HEK293 (cell line): ENCODE results near the gene GNPTG.

Experiments used
- CTCF ChIA-PET: fragments of 350-600 bp; formaldehyde crosslinking; extraction: SDS; loops from one replicate; lab custom pipeline; 2021; ENCODE audit warnings: antibody characterized with exemption; lab: Yijun Ruan, JAX
- POLR2A ChIA-PET: fragments of 300-600 bp; formaldehyde crosslinking; extraction: SDS; loops from one replicate; lab custom pipeline; 2020; ENCODE audit warnings: antibody characterized with exemption, inconsistent platforms; lab: Yijun Ruan, JAX
- H3K27ac ChIP-seq: fragments of 200-500 bp; sonication (Bioruptor generic); 2 replicates; pipeline ENCODE4 v1.5.1; 2014; ENCODE audit warnings: low read depth, low read length, control low read depth, inconsistent platforms; ENCODE audit errors: extremely low read depth
- H3K36me3 ChIP-seq, 2 experiments: fragments of 200-500 bp in 1 of 2; sonication (Bioruptor generic) in 1 of 2; 1 replicate in 1 of 2; 2 replicates in 1 of 2; pipeline ENCODE4 v1.5.1; 2014 to 2017; ENCODE audit warnings: inconsistent platforms in 2 of 2, low read length in 2 of 2; ENCODE audit not compliant: control insufficient read depth in 2 of 2, insufficient read depth in 1 of 2
- H3K4me1 ChIP-seq: fragments of 200-500 bp; sonication (Bioruptor generic); 2 replicates; pipeline ENCODE4 v1.5.1; 2014; ENCODE audit warnings: mild to moderate bottlenecking, low read length, inconsistent platforms; ENCODE audit not compliant: control insufficient read depth, insufficient read depth
- H3K4me3 ChIP-seq: 2 replicates; pipeline ENCODE4 v1.5.1; 2011; ENCODE audit warnings: low read depth, mild to moderate bottlenecking, control low read depth, low read length, moderate library complexity
- H3K9me3 ChIP-seq: fragments of 200-500 bp; sonication (Bioruptor generic); 2 replicates; pipeline ENCODE4 v1.5.1; 2014; ENCODE audit warnings: low read depth, low read length, inconsistent platforms; ENCODE audit not compliant: control insufficient read depth, insufficient read depth
- BCL11B ChIP-seq: fragments of 450-650 bp; formaldehyde crosslinking; IDR thresholded peaks from 2 replicates; pipeline ENCODE4 v1.5.1; 2016; ENCODE audit warnings: low read depth, missing biosample characterization, missing genetic modification characterization
- ELK4 ChIP-seq: IDR thresholded peaks from 2 replicates; pipeline ENCODE4 v1.6.1; 2011; ENCODE audit warnings: mild to moderate bottlenecking, low read depth, low read length, borderline replicate concordance
- KLF10 ChIP-seq: fragments of 450-650 bp; IDR thresholded peaks from 2 replicates; pipeline ENCODE4 v1.5.1; 2018; ENCODE audit warnings: missing biosample characterization, mild to moderate bottlenecking, missing genetic modification characterization
- SCRT2 ChIP-seq: fragments of 450-650 bp; formaldehyde crosslinking; IDR thresholded peaks from 2 replicates; pipeline ENCODE4 v1.5.1; 2016; ENCODE audit warnings: missing biosample characterization, missing genetic modification characterization
- SETDB1 ChIP-seq: IDR thresholded peaks from one replicate; pipeline ENCODE4 v1.6.1; 2017; ENCODE audit warnings: mild to moderate bottlenecking, low read length, moderate library complexity, mixed read lengths; ENCODE audit not compliant: insufficient read length
- SP2 ChIP-seq: fragments of 450-650 bp; formaldehyde crosslinking; IDR thresholded peaks from 2 replicates; pipeline ENCODE4 v1.5.1; 2016; ENCODE audit warnings: missing biosample characterization, missing genetic modification characterization
- TCF7L2 ChIP-seq: IDR thresholded peaks from 2 replicates; pipeline ENCODE4 v1.6.1; 2011; ENCODE audit warnings: low read depth, mild to moderate bottlenecking, inconsistent platforms, low read length, moderate library complexity, borderline replicate concordance
- ZEB2 ChIP-seq: fragments of 450-650 bp; formaldehyde crosslinking; IDR thresholded peaks from 2 replicates; pipeline ENCODE4 v1.5.1; 2016; ENCODE audit warnings: missing biosample characterization, missing genetic modification characterization
- ZIC2 ChIP-seq: fragments of 450-650 bp; formaldehyde crosslinking; IDR thresholded peaks from 2 replicates; pipeline ENCODE4 v1.5.1; 2016; ENCODE audit warnings: missing biosample characterization, missing genetic modification characterization
- ZNF114 ChIP-seq: fragments of 450-650 bp; formaldehyde crosslinking; IDR thresholded peaks from 2 replicates; pipeline ENCODE4 v1.5.0; 2017; ENCODE audit warnings: missing biosample characterization, missing genetic modification characterization
- ZNF175 ChIP-seq: fragments of 450-650 bp; formaldehyde crosslinking; IDR thresholded peaks from 2 replicates; pipeline ENCODE4 v1.5.1; 2016; ENCODE audit warnings: missing biosample characterization, missing genetic modification characterization
- ZNF19 ChIP-seq: fragments of 450-650 bp; formaldehyde crosslinking; IDR thresholded peaks from 2 replicates; pipeline ENCODE4; 2016; ENCODE audit warnings: missing biosample characterization, missing genetic modification characterization, low read depth
- ZNF223 ChIP-seq: fragments of 450-650 bp; formaldehyde crosslinking; IDR thresholded peaks from 2 replicates; pipeline ENCODE4 v1.5.1; 2016; ENCODE audit warnings: missing biosample characterization, missing genetic modification characterization
- ZNF266 ChIP-seq: fragments of 450-650 bp; formaldehyde crosslinking; IDR thresholded peaks from 2 replicates; pipeline ENCODE4 v1.5.1; 2016; ENCODE audit warnings: missing biosample characterization, missing genetic modification characterization, low read depth
- ZNF302 ChIP-seq: fragments of 450-650 bp; formaldehyde crosslinking; IDR thresholded peaks from 2 replicates; pipeline ENCODE4 v1.5.1; 2016; ENCODE audit warnings: missing biosample characterization, missing genetic modification characterization, low read depth
- ZNF37A ChIP-seq: fragments of 450-650 bp; IDR thresholded peaks from 2 replicates; pipeline ENCODE4 v1.5.1; 2018; ENCODE audit warnings: missing biosample characterization, missing genetic modification characterization
- ZNF416 ChIP-seq: fragments of 450-650 bp; formaldehyde crosslinking; IDR thresholded peaks from 2 replicates; pipeline ENCODE4 v1.5.1; 2016; ENCODE audit warnings: missing biosample characterization, missing genetic modification characterization
- ZNF600 ChIP-seq: fragments of 450-650 bp; formaldehyde crosslinking; IDR thresholded peaks from 2 replicates; pipeline ENCODE4 v1.5.1; 2016; ENCODE audit warnings: missing biosample characterization, missing genetic modification characterization
- ZNF660 ChIP-seq: fragments of 450-650 bp; IDR thresholded peaks from 2 replicates; pipeline ENCODE4 v1.5.1; 2018; ENCODE audit warnings: missing biosample characterization, mild to moderate bottlenecking, missing genetic modification characterization
- ZNF664 ChIP-seq: fragments of 450-650 bp; formaldehyde crosslinking; IDR thresholded peaks from 2 replicates; pipeline ENCODE4 v1.5.1; 2016; ENCODE audit warnings: missing biosample characterization, missing genetic modification characterization
- ZNF792 ChIP-seq: fragments of 450-650 bp; formaldehyde crosslinking; IDR thresholded peaks from 2 replicates; pipeline ENCODE4 v1.5.1; 2016; ENCODE audit warnings: missing biosample characterization, missing genetic modification characterization
- TF ChIP-seq, protein P1 (sequence below): fragments of 450-650 bp; formaldehyde crosslinking; optimal IDR thresholded peaks from 2 replicates; pipeline ENCODE3; 2016; ENCODE audit warnings: missing biosample characterization, mild to moderate bottlenecking, missing genetic modification characterization
- TF ChIP-seq, protein P2 (sequence below): fragments of 450-650 bp; formaldehyde crosslinking; IDR thresholded peaks from 2 replicates; pipeline ENCODE4 v1.5.1; 2017; ENCODE audit warnings: missing biosample characterization, missing genetic modification characterization
- TF ChIP-seq, protein P3 (sequence below): fragments of 450-650 bp; formaldehyde crosslinking; IDR thresholded peaks from 2 replicates; pipeline ENCODE4 v1.5.1; 2017; ENCODE audit warnings: missing biosample characterization, mild to moderate bottlenecking, missing genetic modification characterization, moderate library complexity
- TF ChIP-seq, protein P4 (sequence below): fragments of 450-650 bp; formaldehyde crosslinking; IDR thresholded peaks from 2 replicates; pipeline ENCODE4 v1.5.1; 2016; ENCODE audit warnings: missing biosample characterization, missing genetic modification characterization

Gene GNPTG

DNA sequence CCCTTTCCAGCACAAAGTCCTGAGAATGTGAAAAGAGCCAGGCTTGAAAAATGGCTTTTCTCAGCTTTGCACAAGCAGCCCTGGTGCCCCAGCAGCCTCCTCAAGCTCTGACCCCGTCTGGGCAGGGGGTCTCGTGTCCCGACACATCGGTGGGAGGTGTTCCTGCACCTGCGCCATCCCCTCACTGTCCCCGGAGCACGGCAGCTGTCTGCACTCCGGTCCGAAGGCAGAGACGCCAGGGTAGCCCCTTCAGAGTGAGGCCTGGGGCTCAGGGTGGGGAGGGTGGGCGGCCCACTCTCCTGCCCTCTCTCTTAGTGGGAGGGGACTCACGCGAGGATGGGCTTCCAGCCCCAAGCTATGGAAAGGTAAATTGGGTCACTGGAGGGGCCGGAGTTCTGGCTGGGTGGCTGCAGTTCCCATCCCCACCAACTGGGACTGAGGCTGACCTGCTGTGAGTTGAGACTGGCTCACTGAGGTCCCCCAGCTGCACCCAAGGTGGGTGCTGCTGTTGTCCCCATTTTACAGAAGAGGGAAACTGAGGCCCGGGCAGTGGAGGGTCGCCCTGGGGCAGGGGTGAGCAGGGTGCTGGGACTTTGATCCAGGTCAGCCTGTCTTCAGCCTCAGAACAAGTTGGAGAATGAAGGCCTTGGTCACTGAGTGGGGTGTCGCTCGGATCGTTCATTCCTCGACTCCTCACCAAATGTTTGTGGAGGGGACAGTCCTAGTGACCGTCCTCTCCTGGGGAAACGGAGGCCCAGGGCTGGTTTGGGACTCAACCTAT is 20.6 kb upstream of the GNPTG start:
- no peak overlapping the region for H3K27ac ChIP-seq
- ChIA-PET CTCF (interaction anchor here (0.5 to 1.3 kb wide), 2 partner anchors 16 to 40 kb away, joined by 3 to 4 read pairs; no protein-coding TSS in a partner anchor), POLR2A (interaction anchor here (0.9 kb wide), 1 partner anchor 12 kb away, joined by 4 read pairs; no protein-coding TSS in a partner anchor)
- H3K9me3 ChIP-seq, result no peaks in the 10 kb centered on the region
- TF ChIP-seq ELK4, result no peak
- no peak for TF ChIP-seq KLF10 (tag by site-specific recombination)
- TF ChIP-seq, protein P1, sequence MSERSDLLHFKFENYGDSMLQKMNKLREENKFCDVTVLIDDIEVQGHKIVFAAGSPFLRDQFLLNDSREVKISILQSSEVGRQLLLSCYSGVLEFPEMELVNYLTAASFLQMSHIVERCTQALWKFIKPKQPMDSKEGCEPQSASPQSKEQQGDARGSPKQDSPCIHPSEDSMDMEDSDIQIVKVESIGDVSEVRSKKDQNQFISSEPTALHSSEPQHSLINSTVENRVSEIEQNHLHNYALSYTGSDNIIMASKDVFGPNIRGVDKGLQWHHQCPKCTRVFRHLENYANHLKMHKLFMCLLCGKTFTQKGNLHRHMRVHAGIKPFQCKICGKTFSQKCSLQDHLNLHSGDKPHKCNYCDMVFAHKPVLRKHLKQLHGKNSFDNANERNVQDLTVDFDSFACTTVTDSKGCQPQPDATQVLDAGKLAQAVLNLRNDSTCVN (tag by site-specific recombination), result no peak
- no peak for TF ChIP-seq ZNF416 (tag by site-specific recombination)
- no peak for TF ChIP-seq SETDB1
- no peak for TF ChIP-seq ZNF302
- H3K4me1 ChIP-seq, result peaks cover 2% of the 10 kb centered on the region; the same call in 1 of the 2 replicates
- H3K36me3 ChIP-seq, result no peaks in the 10 kb centered on the region
- no peak overlapping the region for H3K4me3 ChIP-seq

GRCh38 chr16:1331712-1332617 is 19.8 kb upstream of the GNPTG start:
- Histone ChIP-seq H3K9me3 (no peaks in the 10 kb centered on the region), H3K4me3 (no peak overlapping the region), H3K27ac (no peak overlapping the region), H3K36me3 (no peaks in the 10 kb centered on the region), H3K4me1 (peaks cover 2% of the 10 kb centered on the region; the same call in 1 of the 2 replicates)
- ChIA-PET POLR2A (interaction anchor here (0.9 to 1.3 kb wide), 2 partner anchors 11 to 23 kb away, joined by 3 to 4 read pairs; no protein-coding TSS in a partner anchor), CTCF (interaction anchor here (0.5 to 1.2 kb wide), 2 partner anchors 11 to 15 kb away, joined by 3 read pairs; no protein-coding TSS in a partner anchor)
- TF ChIP-seq ZEB2, result no peak
- no peak for TF ChIP-seq ZNF664 (tag by site-specific recombination)
- no peak for TF ChIP-seq ZNF114 (tag by site-specific recombination)
- no peak for TF ChIP-seq ZNF266
- peak; percentile 38; the same call in 1 of the 2 replicates for TF ChIP-seq ZNF600 (tag by site-specific recombination)
- TF ChIP-seq ZNF19, result no peak
- no peak for TF ChIP-seq ZNF223
- peak; percentile 18; the same call in 1 of the 2 replicates for TF ChIP-seq SP2 (tag by site-specific recombination)
- no peak for TF ChIP-seq ZNF175 (tag by site-specific recombination)
- no peak for TF ChIP-seq BCL11B (tag by site-specific recombination)
- TF ChIP-seq, protein P2, sequence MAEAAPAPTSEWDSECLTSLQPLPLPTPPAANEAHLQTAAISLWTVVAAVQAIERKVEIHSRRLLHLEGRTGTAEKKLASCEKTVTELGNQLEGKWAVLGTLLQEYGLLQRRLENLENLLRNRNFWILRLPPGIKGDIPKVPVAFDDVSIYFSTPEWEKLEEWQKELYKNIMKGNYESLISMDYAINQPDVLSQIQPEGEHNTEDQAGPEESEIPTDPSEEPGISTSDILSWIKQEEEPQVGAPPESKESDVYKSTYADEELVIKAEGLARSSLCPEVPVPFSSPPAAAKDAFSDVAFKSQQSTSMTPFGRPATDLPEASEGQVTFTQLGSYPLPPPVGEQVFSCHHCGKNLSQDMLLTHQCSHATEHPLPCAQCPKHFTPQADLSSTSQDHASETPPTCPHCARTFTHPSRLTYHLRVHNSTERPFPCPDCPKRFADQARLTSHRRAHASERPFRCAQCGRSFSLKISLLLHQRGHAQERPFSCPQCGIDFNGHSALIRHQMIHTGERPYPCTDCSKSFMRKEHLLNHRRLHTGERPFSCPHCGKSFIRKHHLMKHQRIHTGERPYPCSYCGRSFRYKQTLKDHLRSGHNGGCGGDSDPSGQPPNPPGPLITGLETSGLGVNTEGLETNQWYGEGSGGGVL, result no peak
- no peak for TF ChIP-seq ZNF37A (tag by site-specific recombination)
- peak; percentile 97 for TF ChIP-seq SCRT2 (tag by site-specific recombination)
- TF ChIP-seq, protein P3, sequence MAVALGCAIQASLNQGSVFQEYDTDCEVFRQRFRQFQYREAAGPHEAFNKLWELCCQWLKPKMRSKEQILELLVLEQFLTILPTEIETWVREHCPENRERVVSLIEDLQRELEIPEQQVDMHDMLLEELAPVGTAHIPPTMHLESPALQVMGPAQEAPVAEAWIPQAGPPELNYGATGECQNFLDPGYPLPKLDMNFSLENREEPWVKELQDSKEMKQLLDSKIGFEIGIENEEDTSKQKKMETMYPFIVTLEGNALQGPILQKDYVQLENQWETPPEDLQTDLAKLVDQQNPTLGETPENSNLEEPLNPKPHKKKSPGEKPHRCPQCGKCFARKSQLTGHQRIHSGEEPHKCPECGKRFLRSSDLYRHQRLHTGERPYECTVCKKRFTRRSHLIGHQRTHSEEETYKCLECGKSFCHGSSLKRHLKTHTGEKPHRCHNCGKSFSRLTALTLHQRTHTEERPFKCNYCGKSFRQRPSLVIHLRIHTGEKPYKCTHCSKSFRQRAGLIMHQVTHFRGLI, result no peak
- TF ChIP-seq TCF7L2, result no peak
- TF ChIP-seq ZIC2, result no peak
- TF ChIP-seq, protein P4, sequence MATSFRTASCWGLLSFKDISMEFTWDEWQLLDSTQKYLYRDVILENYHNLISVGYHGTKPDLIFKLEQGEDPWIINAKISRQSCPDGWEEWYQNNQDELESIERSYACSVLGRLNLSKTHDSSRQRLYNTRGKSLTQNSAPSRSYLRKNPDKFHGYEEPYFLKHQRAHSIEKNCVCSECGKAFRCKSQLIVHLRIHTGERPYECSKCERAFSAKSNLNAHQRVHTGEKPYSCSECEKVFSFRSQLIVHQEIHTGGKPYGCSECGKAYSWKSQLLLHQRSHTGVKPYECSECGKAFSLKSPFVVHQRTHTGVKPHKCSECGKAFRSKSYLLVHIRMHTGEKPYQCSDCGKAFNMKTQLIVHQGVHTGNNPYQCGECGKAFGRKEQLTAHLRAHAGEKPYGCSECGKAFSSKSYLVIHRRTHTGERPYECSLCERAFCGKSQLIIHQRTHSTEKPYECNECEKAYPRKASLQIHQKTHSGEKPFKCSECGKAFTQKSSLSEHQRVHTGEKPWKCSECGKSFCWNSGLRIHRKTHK, result no peak
- TF ChIP-seq ZNF660 (tag by site-specific recombination), result no peak
- TF ChIP-seq ZNF792, result no peak
